ENCODE data around the gene ZYG11A. TPM values are rescaled to one million over a fixed set of nuclear protein-coding genes. Genes with fewer than 3 reads are reported as not detected.

The ZYG11A gene
- total and polyA plus RNA-seq, 2 of the 13 experiments (the other 11 are each of a cell fraction or from before 2014, with no cell fraction given) = not detected

- WGBS (ENCODE audit: low lambda C conversion rate) = 48% methylated on average over 2 of the region's 2 CpGs
- no peak overlapping the region for H3K4me2 ChIP-seq (ENCODE audit: low read depth, low read length)
- FAIRE-seq = no peak
These were observed 37.6 kb downstream of the ZYG11A start for GRCh38 chr1:52880206-52880605.

More at GRCh38 chr1:52880206-52880605, 37.6 kb downstream of the ZYG11A start:
- Histone ChIP-seq H3K27ac (ENCODE audit: extremely low read length, insufficient read depth, low read length) (no peak overlapping the region), H3K9me3 (ENCODE audit: low read length) (no peaks in the 10 kb centered on the region), H3K27me3 (ENCODE audit: control insufficient read depth in 1 of 2, insufficient read depth in 2 of 2, low read length in 2 of 2) (no peaks in the 10 kb centered on the region; a peak in 1 of 5 replicates), H3K79me2 (ENCODE audit: insufficient read depth, low read length) (no peaks in the 10 kb centered on the region), H3K4me1 (ENCODE audit: insufficient read depth, low read length) (0 out of 2 replicates have a peak, but pooled peaks cover 5% of the 10 kb centered on the region), H2AFZ (ENCODE audit: low read length) (no peak overlapping the region), H4K20me1 (ENCODE audit: insufficient read depth, low read length) (no peaks in the 10 kb centered on the region), H3K4me3 (replicated peaks in 1 of 3; ENCODE audit: insufficient read depth in 1 of 3, low read depth in 2 of 3, low read length in 3 of 3) (no peak overlapping the region), H3K36me3 (replicated peaks in 1 of 2; ENCODE audit: control insufficient read depth in 1 of 2, insufficient read depth in 2 of 2, low read length in 2 of 2) (no peaks in the 10 kb centered on the region), H3K9ac (ENCODE audit: insufficient read depth, low read depth, low read length) (no peak overlapping the region)
- DNase-seq (ENCODE audit: low spot score) (no peak), ATAC-seq (no peak; the same call in 2 of the 3 replicates)
- BruUV-seq (replicated peaks) = no TSS peak
- in situ Hi-C loops (cut with HindIII; ENCODE audit: extremely low pct_ligation_motif_present, low pct_unique_long_range_greater_than_20kb) = no loop called here
- intact Hi-C loops (cut with micrococcal nuclease; ENCODE audit: unreplicated experiment) = no loop called here
- CTCF ChIA-PET (ENCODE audit: low intra/inter-chr PET ratio, low total read pairs) = no interaction called here
- POLR2A ChIA-PET = no interaction called here
- TF ChIP-seq RFX3 (CRISPR knock-in tag; IDR thresholded peaks at IDR 0.05) (no peak), ZZZ3 (CRISPR knock-in tag; IDR thresholded peaks at IDR 0.05; ENCODE audit: borderline replicate concordance) (no peak), SALL2 (CRISPR knock-in tag; IDR thresholded peaks at IDR 0.05) (no peak), ZNF431 (CRISPR knock-in tag; IDR thresholded peaks at IDR 0.05; ENCODE audit: borderline replicate concordance, low read depth) (no peak), HNRNPK (IDR thresholded peaks at IDR 0.05; ENCODE audit: low read depth, low read length, poor library complexity, severe bottlenecking) (no peak), DRAP1 (CRISPR knock-in tag; IDR thresholded peaks at IDR 0.05) (no peak), CAMTA2 (CRISPR knock-in tag; IDR thresholded peaks at IDR 0.05; ENCODE audit: borderline replicate concordance) (no peak), NR2F2 (IDR thresholded peaks at IDR 0.05; ENCODE audit: borderline replicate concordance, low read depth) (no peak), SRSF1 (optimal IDR thresholded peaks at IDR 0.05; ENCODE audit: low read depth, low read length) (no peak), SMC3 (IDR thresholded peaks at IDR 0.05; ENCODE audit: low read length) (no peak), ZNF772 (CRISPR knock-in tag; IDR thresholded peaks at IDR 0.05) (no peak), ZBTB37 (CRISPR knock-in tag; IDR thresholded peaks at IDR 0.05) (no peak), ZNF484 (CRISPR knock-in tag; IDR thresholded peaks at IDR 0.05; ENCODE audit: borderline replicate concordance, low read depth) (no peak), POGZ (CRISPR knock-in tag; IDR thresholded peaks at IDR 0.05) (no peak), MTF1 (CRISPR knock-in tag; IDR thresholded peaks at IDR 0.05) (no peak), MIER3 (CRISPR knock-in tag; IDR thresholded peaks at IDR 0.05; ENCODE audit: borderline replicate concordance) (no peak), U2AF2 (IDR thresholded peaks at IDR 0.05; ENCODE audit: low read depth, low read length) (no peak), RFX1 (IDR thresholded peaks at IDR 0.05) (no peak), SMARCC2 (IDR thresholded peaks at IDR 0.05) (no peak)

Measured in HepG2 (cell line).